LNCaP clone FGC (cell line): ENCODE measurements around the gene PRRC2C.
"Not testable (repeated sequence)": the region's sequence is repeated elsewhere in the genome, so short reads cannot be mapped to it uniquely, and the experiment has no call there.

ENCODE experiments used
- DNase-seq: peaks from one replicate; pipeline ENCODE4 v3.0.0-alpha.2; 2011; ENCODE audit warnings: low read depth
- H3K4me3 ChIP-seq: 2 replicates; pipeline ENCODE4 v1.5.1; 2011; ENCODE audit warnings: mild to moderate bottlenecking, low read depth, low read length, control low read depth
- TF ChIP-seq, protein P1 (sequence below): IDR thresholded peaks from 2 replicates; pipeline ENCODE4 v1.5.1; 2012; ENCODE audit warnings: mild to moderate bottlenecking; ENCODE audit not compliant: control insufficient read depth, insufficient read depth; ENCODE audit errors: extremely low read depth

PRRC2C gene

DNA sequence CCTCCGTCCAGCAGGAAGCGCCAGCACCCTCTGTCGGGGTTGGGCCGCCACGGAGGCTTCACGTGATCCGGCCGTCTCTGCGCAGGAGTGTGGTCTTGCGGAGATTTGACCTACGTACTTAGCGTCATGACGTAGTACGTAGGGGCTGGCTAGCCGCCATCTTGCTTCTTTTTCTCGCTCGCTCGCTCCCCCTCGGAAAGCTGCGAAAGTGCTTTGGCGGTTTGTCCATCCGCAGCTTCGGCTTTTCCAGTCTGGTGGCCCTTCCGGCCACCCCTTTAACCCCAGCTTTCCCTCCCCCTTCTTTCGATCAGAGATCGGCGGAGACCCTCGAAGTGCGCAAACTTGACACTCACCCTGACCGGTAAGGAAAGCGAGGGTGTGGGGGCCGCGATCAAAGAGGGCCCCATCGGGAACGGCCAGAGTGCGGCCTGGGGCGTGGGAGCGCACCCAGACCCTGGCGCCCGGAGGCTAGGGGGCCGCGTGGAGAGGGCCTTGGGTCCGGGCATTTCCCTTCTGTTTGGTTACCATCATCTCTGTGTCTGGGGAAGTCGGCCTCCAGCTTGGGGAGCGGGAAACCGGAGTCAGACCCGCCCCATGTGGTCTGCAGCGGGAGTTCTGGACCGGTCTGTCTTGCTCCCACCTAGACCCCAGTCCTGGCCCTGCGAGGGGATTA is at the start of gene PRRC2C:
Gene PRRC2C, plus strand, starts transcription at position 156 of the 673 bp plus-strand sequence. CDS start 26,559 bp downstream, outside the sequence.
- H3K4me3 ChIP-seq, result peak within 1 kb of the TSS; percentile 98
- TF ChIP-seq, protein P1, sequence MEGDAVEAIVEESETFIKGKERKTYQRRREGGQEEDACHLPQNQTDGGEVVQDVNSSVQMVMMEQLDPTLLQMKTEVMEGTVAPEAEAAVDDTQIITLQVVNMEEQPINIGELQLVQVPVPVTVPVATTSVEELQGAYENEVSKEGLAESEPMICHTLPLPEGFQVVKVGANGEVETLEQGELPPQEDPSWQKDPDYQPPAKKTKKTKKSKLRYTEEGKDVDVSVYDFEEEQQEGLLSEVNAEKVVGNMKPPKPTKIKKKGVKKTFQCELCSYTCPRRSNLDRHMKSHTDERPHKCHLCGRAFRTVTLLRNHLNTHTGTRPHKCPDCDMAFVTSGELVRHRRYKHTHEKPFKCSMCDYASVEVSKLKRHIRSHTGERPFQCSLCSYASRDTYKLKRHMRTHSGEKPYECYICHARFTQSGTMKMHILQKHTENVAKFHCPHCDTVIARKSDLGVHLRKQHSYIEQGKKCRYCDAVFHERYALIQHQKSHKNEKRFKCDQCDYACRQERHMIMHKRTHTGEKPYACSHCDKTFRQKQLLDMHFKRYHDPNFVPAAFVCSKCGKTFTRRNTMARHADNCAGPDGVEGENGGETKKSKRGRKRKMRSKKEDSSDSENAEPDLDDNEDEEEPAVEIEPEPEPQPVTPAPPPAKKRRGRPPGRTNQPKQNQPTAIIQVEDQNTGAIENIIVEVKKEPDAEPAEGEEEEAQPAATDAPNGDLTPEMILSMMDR, result peak; percentile 86
- peak; percentile 97 for DNase-seq

DNA sequence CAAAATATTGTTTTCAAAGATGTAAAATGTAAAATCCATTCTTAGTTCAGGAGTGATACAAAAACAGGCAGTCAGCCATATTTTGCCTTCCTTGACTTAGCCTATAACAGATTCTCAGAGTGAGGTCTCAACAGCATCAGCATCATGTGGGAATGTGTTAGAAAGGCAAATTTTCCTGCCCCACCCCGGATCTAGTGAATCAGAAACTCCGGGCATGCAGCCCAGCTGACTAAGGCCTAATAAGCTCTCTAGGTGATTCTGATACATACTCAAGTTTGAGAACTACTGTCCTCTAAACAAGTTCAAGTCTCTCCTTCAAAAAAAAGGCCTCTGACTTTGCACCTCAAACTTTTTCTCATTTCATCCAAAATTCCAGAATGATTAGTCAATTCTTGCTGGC is 46.9 kb upstream of the PRRC2C start:
- no peak overlapping the region for H3K4me3 ChIP-seq
- peak; percentile 18 for DNase-seq
- TF ChIP-seq, protein P1, result no peak

DNA sequence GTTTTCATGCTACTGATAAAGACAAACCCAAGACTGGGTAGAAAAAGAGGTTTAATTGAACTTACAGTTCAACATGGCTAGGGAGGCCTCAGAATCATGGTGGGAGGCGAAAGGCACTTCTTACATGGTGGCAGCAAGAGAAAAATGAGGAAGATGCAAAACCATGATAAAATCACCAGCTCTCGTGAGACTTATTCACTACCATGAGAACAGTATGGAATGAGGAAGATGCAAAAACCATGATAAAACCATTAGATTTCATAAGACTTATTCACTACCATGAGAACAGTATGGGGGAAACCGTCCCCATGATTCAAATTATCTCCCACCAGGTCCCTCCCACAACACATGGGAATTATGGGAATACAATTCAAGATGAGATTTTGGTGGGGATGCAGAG is 45.1 kb upstream of the PRRC2C start:
- DNase-seq, H3K4me3 ChIP-seq: not testable (repeated sequence)

DNA sequence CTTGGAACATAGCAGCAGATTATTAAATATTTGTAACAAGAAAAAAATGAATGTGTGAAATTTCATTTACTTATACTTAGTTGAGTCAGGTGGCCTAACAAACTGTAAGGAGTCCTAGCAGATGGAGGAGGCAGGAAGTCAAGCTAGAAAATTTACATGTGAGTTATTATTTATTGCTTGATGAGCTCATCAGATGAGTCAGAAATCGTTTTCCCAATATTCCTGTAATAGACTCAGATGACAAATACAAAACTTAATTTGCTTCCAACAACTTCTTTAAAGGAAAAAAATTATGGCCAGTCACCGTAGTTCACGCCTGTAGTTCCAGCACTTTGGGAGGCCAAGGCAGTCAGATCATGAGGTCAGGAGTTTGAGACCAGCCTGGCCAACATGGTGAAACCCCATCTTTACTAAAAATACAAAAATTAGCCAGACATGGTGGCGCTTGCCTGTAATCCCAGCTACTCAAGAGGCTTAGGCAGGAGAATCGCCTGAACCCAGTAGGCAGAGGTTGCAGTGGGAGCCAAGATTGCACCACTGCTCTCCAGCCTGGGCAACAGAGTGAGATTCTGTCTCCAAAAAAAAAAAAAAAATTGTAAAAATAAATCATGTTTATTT is 43.9 kb upstream of the PRRC2C start:
- not testable (repeated sequence) for DNase-seq, H3K4me3 ChIP-seq

DNA sequence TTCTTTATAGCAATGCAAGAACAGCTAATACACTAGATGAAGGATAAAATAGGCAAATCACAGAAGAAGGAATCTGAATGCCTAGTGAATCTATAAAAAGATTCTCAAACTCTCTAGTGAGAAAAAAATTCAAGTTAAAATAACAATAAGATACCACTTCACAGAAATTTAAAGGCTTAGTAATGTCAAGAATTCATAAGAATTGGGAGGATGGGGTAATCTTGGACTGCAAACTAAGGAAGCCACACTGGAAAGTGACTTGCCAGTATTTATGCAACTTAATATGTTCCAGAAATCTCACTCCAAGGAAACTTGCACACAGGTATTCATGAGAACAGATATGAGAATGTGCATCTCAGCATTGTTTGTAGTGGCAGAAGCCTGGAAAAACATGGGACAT is 38.9 kb upstream of the PRRC2C start:
- no peak for DNase-seq
- H3K4me3 ChIP-seq, result no peak overlapping the region
- TF ChIP-seq, protein P1, result no peak

DNA sequence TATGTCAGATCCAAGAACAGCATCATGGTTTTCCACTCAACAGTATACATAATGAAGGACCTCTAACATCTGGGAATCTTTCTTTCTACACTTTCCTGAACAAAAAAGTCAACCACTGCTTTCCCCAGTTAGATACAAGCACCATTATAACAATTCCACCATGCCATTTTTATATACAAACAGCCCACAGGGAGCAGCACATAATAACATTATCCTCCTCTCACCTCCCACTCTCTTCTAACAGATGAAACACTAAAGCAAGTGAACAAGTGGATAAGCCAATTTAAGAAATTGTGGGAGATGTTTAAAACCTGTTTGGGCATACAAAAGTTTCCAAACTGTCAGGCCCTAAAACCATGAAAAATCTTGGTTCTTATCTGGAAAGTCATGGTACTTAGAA is 29.4 kb upstream of the PRRC2C start:
- H3K4me3 ChIP-seq, result no peak overlapping the region
- TF ChIP-seq, protein P1, result no peak
- no peak for DNase-seq

DNA sequence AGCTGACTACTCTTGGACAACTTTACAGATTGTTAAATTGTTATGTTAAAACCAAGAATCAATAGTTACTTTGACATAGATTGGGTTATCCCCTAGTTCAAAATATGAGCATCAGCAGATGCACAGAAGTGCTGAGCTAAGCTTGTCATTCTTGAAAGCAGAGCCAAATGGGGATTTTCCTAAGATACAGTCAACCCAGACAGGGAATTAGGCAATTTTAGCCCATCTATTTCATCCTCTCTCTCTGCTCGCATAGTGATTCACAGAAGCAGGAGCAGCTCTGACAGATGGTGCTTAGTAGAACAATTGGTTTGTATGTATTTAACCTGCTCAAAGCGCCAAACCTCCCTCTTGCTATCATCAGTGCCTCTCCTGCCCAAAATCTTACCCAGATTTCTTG is 27.9 kb upstream of the PRRC2C start:
- DNase-seq, result no peak
- H3K4me3 ChIP-seq, result no peak overlapping the region
- TF ChIP-seq, protein P1, result no peak

DNA sequence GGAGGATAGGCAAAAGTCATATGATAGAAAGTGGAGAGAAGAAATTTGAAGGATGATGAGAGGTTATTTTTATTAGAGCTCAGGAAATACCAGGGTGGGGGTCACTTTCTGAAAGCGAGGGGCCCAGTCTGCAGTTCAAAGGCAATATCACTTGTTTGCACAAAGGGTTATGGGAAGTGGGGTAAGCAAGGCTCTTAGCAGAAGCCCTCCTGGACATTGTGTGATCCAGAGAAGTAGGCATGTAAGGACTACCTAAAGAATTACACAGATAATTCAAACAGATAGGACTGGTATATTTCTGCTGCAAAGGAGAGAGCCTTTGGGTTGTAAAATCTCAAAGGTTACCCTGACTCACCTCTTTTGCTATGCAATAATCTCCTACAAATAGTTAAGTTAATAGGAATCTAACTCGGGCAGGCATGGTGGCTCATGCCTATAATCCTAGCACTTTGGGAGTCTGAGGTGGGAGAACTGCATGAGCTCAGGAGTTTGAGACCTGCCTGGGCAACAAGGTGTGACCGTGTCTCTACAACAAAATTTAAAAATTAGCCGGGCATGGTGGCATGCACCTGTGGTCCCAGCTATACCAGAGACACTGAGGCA is 25.2 kb upstream of the PRRC2C start:
- no peak overlapping the region for H3K4me3 ChIP-seq
- TF ChIP-seq, protein P1, result no peak
- DNase-seq, result no peak
